Measurements from ENCODE around the gene RABGGTA.

The RABGGTA gene

GRCh38 chr14:24256960-24257359 is 14.4 kb downstream of the RABGGTA start:
- H4K20me1 ChIP-seq (ENCODE audit: insufficient read depth, low read length): no peaks in the 10 kb centered on the region
- no peaks in the 10 kb centered on the region for H3K79me2 ChIP-seq (ENCODE audit: insufficient read depth, low read length)
- no peak overlapping the region for H3K9ac ChIP-seq (ENCODE audit: low read length)
- H2AFZ ChIP-seq (ENCODE audit: low read length): no peak overlapping the region
- TF ChIP-seq CTCF (IDR thresholded peaks at IDR 0.05; ENCODE audit: low read length) (no peak), EZH2 (IDR thresholded peaks at IDR 0.05; ENCODE audit: borderline replicate concordance, low read length) (no peak)
- H3K27me3 ChIP-seq (ENCODE audit: insufficient read depth, low read length): no peaks in the 10 kb centered on the region
- no peaks in the 10 kb centered on the region for H3K9me3 ChIP-seq (ENCODE audit: low read length)
- H3K27ac ChIP-seq (ENCODE audit: low read depth, low read length, poor library complexity, severe bottlenecking): no peak overlapping the region
- no peaks in the 10 kb centered on the region for H3K9me2 ChIP-seq (ENCODE audit: low read depth, low read length)
- H3K4me3 ChIP-seq (ENCODE audit: low read depth, low read length, poor library complexity, severe bottlenecking): no peak overlapping the region
- no peak overlapping the region for H3K4me2 ChIP-seq (ENCODE audit: low read length)
- H3K4me1 ChIP-seq (ENCODE audit: insufficient read depth, low read length, severe bottlenecking): no peaks in the 10 kb centered on the region
- no peaks in the 10 kb centered on the region for H3F3A ChIP-seq (ENCODE audit: insufficient read depth, low read length)
- H3K36me3 ChIP-seq (ENCODE audit: insufficient read depth, low read length): no peaks in the 10 kb centered on the region

GRCh38 chr14:24255931-24256711 is 15.3 kb downstream of the RABGGTA start:
- no peaks in the 10 kb centered on the region for H3K4me1 ChIP-seq (ENCODE audit: insufficient read depth, low read length, severe bottlenecking)

GRCh38 chr14:24255438-24255837 is 16.0 kb downstream of the RABGGTA start:
- H3F3A ChIP-seq (ENCODE audit: insufficient read depth, low read length): no peaks in the 10 kb centered on the region
- no peak overlapping the region for H3K4me3 ChIP-seq (ENCODE audit: low read depth, low read length, poor library complexity, severe bottlenecking)
- TF ChIP-seq CTCF (IDR thresholded peaks at IDR 0.05; ENCODE audit: low read length) (no peak), EZH2 (IDR thresholded peaks at IDR 0.05; ENCODE audit: borderline replicate concordance, low read length) (no peak)
- H3K27me3 ChIP-seq (ENCODE audit: insufficient read depth, low read length): no peaks in the 10 kb centered on the region
- H3K27ac ChIP-seq (ENCODE audit: low read depth, low read length, poor library complexity, severe bottlenecking): no peak overlapping the region
- H2AFZ ChIP-seq (ENCODE audit: low read length): no peak overlapping the region
- H3K79me2 ChIP-seq (ENCODE audit: insufficient read depth, low read length): no peaks in the 10 kb centered on the region
- H3K9ac ChIP-seq (ENCODE audit: low read length): no peak overlapping the region
- no peaks in the 10 kb centered on the region for H4K20me1 ChIP-seq (ENCODE audit: insufficient read depth, low read length)
- no peaks in the 10 kb centered on the region for H3K9me3 ChIP-seq (ENCODE audit: low read length)
- no peaks in the 10 kb centered on the region for H3K9me2 ChIP-seq (ENCODE audit: low read depth, low read length)
- no peaks in the 10 kb centered on the region for H3K4me1 ChIP-seq (ENCODE audit: insufficient read depth, low read length, severe bottlenecking)
- H3K4me2 ChIP-seq (ENCODE audit: low read length): no peak overlapping the region
- no peaks in the 10 kb centered on the region for H3K36me3 ChIP-seq (ENCODE audit: insufficient read depth, low read length)

More at GRCh38 chr14:24255931-24256711, 15.3 kb downstream of the RABGGTA start:
- Histone ChIP-seq H4K20me1 (ENCODE audit: insufficient read depth, low read length) (no peaks in the 10 kb centered on the region), H3K4me2 (ENCODE audit: low read length) (no peak overlapping the region), H3K9me2 (ENCODE audit: low read depth, low read length) (no peaks in the 10 kb centered on the region), H3K27me3 (ENCODE audit: insufficient read depth, low read length) (no peaks in the 10 kb centered on the region), H3K79me2 (ENCODE audit: insufficient read depth, low read length) (no peaks in the 10 kb centered on the region), H3K4me3 (ENCODE audit: low read depth, low read length, poor library complexity, severe bottlenecking) (no peak overlapping the region), H3K9ac (ENCODE audit: low read length) (no peak overlapping the region), H3K27ac (ENCODE audit: low read depth, low read length, poor library complexity, severe bottlenecking) (no peak overlapping the region), H2AFZ (ENCODE audit: low read length) (no peak overlapping the region), H3K9me3 (ENCODE audit: low read length) (no peaks in the 10 kb centered on the region), H3F3A (ENCODE audit: insufficient read depth, low read length) (no peaks in the 10 kb centered on the region), H3K36me3 (ENCODE audit: insufficient read depth, low read length) (no peaks in the 10 kb centered on the region)
- TF ChIP-seq CTCF (IDR thresholded peaks at IDR 0.05; ENCODE audit: low read length): no peak
- no peak for TF ChIP-seq EZH2 (IDR thresholded peaks at IDR 0.05; ENCODE audit: borderline replicate concordance, low read length)

Measured in OCI-LY1 (cell line).